Activated T-cell treated with anti-CD3 and anti-CD28 coated beads for 24 hours (primary cell): ENCODE measurements around the gene SLC1A7.

Source experiments
- DNase-seq: peaks from one replicate; pipeline ENCODE4 v3.0.0-alpha.2; 2020; ENCODE audit warnings: low read depth

SLC1A7 gene

GRCh38 chr1:53090227-53091147 is 52.0 kb downstream of the SLC1A7 start:
- no peak for DNase-seq

- DNase-seq: no peak
Measured at GRCh38 chr1:53089478-53090226, 52.8 kb downstream of the SLC1A7 start.

- DNase-seq: no peak
Measured at GRCh38 chr1:53088616-53089300, 53.7 kb downstream of the SLC1A7 start.

GRCh38 chr1:53087332-53088285 is 54.8 kb downstream of the SLC1A7 start:
- no peak for DNase-seq

GRCh38 chr1:53086491-53087070 is 55.9 kb downstream of the SLC1A7 start:
- DNase-seq: no peak

GRCh38 chr1:53085405-53085804 is 57.0 kb downstream of the SLC1A7 start:
- no peak for DNase-seq

- DNase-seq: no peak
Measured at GRCh38 chr1:53084589-53084971, 57.9 kb downstream of the SLC1A7 start.

- no peak for DNase-seq
Measured at GRCh38 chr1:53083636-53084588, 58.5 kb downstream of the SLC1A7 start.

GRCh38 chr1:53082826-53083455 is 59.5 kb downstream of the SLC1A7 start:
- no peak for DNase-seq

GRCh38 chr1:53081384-53082066 is 60.9 kb downstream of the SLC1A7 start:
- DNase-seq: no peak

GRCh38 chr1:53080769-53081168 is 61.7 kb downstream of the SLC1A7 start:
- no peak for DNase-seq

GRCh38 chr1:53080041-53080440 is 62.4 kb downstream of the SLC1A7 start:
- no peak for DNase-seq

- no peak for DNase-seq
Measured at GRCh38 chr1:53079251-53079650, 63.2 kb downstream of the SLC1A7 start.

GRCh38 chr1:53078333-53079101 is 63.9 kb downstream of the SLC1A7 start:
- DNase-seq: no peak

GRCh38 chr1:53077599-53077965 is 64.9 kb downstream of the SLC1A7 start:
- no peak for DNase-seq

- DNase-seq: no peak
Measured at GRCh38 chr1:53076721-53077598, 65.5 kb downstream of the SLC1A7 start.

GRCh38 chr1:53076165-53076564 is 66.3 kb downstream of the SLC1A7 start:
- DNase-seq: no peak
